GM19463 (cell line): ENCODE data around the gene AQR.
"Not testable (repeated sequence)": the region's sequence is repeated elsewhere in the genome, so short reads cannot be mapped to it uniquely, and the experiment has no call there.

Experiments
- ATAC-seq: cut with Tn5 transposase; IDR thresholded peaks from one replicate; pipeline ENCODE4 v1.9.1; 2021; ENCODE audit warnings: mild to moderate bottlenecking, moderate library complexity; ENCODE audit not compliant: unreplicated experiment

The AQR gene

GRCh38 chr15:34820110-34820509 lies 149.4 kb downstream of the AQR start:
- no peak for ATAC-seq

GRCh38 chr15:34818526-34818925 lies 151.0 kb downstream of the AQR start:
- ATAC-seq = no peak

DNA sequence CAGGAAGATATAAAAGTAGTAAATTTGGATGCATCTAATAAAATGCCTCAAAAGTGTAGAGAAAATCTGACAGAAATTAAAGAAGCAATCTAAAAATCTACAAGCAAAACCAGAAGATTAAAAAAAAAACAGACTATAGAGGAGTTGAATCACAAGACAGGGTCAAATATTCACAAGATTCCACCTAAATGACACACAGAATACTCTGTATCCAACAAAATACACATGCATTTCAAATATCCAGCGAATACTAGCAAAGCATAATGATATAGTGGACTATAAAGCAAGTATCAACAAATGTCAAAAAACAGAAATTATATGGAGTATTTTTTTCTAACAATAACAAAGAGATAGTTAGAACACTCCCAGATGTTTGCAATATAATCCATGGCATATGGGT lies 153.7 kb downstream of the AQR start:
- no peak for ATAC-seq

GRCh38 chr15:34813446-34814190 lies 155.9 kb downstream of the AQR start:
- no peak for ATAC-seq

DNA sequence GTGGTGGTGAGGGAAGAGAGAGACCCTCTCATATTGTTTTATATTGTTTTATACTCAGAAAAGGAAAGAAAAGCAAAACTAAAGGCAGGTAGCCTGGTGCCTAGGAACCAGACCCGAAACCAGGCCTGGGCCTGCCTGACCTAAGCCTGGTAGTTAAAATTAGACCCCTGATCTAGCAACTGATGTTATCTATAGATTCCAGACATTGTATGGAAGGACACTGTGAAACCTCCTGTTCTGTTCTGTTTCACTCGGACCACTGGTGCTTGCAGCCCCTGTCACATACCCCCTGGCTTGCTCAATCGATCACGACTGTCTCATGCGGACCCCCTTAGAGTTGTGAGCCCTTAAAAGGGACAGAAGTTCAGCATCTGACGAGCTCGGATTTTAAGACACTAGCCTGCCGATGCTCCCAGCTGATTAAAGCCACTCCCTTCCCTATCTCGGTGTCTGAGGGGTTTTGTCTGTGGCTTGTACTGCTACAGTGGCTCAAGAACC lies 156.6 kb downstream of the AQR start:
- ATAC-seq = not testable (repeated sequence)

DNA sequence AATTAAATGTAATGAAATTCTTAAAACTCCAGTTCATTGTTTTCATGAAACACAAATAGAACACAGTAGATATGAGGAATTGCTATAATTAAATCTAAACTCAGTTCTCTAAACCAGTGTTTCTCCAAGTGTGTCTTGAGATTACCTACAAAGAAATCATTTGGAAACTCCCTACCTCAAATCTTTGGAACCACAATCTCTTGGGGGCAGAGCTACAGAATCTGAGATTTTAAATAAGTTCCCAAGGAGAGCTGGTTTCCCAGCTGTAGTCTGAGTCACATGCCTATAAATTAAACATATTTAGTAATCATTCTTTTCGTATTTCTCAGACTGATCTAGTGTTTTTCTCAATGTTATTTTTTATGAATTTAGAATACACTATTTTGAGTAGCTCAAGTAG lies 157.2 kb downstream of the AQR start:
- ATAC-seq = no peak

- ATAC-seq = no peak
Observed at GRCh38 chr15:34810443-34811129, 159.0 kb downstream of the AQR start.

DNA sequence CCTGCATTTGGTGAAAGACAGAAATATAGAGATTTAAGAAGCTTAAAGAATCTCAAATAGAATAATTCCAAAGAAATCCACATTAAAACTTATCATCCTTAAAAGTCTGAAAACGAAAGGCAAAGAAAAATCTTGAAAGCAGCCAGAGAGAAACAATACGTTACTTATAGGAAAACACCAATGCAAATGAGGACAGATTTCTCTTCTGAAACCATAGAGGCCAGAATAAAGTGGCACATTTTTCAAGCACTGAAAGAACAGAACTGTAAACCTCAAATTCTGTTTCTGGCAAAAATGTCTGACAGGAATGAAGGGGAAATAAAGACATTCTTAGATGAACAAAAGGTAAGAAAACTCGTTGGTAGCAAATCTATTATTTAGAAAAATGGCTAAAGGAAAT lies 160.4 kb downstream of the AQR start:
- no peak for ATAC-seq

- no peak for ATAC-seq
Observed at GRCh38 chr15:34808016-34808415, 161.5 kb downstream of the AQR start.

- ATAC-seq = not testable (repeated sequence)
Observed at GRCh38 chr15:34807241-34807640, 162.3 kb downstream of the AQR start.

- no peak for ATAC-seq
Observed at GRCh38 chr15:34804776-34805175, 164.8 kb downstream of the AQR start.

DNA sequence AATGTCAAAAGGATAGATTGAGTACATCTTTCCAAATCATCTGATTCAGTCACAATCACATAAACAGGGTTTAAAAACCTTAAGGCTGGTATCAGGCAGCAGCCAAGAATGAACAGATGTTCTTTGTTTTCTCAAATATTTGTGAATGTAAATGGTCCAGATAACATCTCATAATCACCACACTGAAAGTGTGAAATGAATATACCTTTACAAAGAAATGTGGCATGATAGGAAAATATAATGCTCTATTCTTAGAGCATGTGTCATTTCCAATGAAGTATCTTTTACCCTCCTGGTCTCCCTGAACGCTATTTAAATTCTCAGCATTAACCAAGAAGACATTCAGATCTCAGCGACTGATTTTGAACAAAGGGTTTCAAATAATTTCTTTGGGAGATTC lies 165.4 kb downstream of the AQR start:
- no peak for ATAC-seq

DNA sequence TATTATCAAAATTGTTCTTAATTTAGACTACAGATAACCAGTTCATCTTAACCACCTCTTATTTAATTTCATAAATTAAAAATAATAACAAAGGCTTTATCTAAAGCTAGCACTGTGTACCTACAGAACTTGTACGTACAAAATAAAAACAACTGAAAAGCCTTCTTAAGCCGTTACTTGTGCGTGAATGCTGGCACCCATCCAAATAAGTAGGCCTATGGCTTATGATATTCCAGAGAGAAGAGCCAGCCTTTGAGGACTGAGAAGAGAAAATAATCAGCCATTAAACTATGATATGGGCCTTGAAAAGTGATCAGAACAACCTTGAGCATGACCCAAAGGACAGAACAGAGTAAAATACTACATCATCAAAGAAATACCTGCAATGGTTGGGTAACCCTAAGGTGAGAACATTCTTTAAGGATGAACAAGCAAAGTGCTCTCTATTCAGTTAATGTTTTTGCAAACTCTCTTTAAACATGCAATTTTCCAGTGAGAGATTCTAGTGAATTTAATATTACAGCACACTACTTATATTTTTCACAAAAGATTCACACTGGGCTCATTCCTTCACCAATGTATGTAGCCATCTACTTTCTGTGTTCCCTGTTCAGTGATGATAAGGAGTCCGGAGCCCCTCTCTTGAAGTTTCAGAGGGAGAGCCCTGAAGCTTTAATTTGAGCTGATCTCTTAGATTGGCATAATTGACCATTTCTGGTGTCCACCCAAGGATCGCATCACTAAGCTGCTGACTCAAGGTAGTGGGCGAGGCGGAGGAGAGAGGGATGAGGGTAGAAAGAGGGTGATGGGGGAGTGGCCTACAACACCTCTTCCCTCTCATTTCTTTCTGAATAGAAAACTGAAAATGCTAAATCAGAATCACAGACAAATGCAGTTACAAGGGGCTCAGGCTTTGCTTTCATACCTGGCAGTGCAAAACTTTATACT lies 166.5 kb downstream of the AQR start:
- ATAC-seq = no peak

- no peak for ATAC-seq
Observed at GRCh38 chr15:34802371-34802770, 167.2 kb downstream of the AQR start.
